ENCODE measurements around the gene TENT4B.
A peak's percentile ranks its signal among the peaks of the same experiment; 100 is the strongest.

TENT4B gene

DNA sequence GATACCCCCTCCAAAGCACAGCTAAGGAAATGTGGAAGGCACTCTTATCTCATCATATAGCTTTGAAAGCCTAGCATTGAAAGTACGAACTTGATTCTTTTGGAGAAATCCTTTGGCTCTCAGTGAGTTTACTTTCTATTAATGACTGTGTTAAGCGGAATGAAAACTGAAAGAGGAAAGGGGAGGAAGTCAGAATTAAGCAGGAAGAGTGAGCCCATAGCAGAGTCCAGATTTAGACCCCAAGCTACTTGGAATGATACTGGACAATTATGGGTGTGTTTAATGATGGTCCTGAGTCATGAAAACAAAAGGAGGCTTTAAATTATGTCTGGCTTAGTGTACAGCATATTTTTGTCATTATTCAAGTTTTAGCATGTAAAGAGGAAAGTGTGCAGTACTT is 42.2 kb downstream of the TENT4B start:
- no peak for TF ChIP-seq CTCF (conservative IDR thresholded peaks at IDR 0.05; ENCODE audit: low read depth, low read length)
- DNase-seq (ENCODE audit: low read depth), result peak; percentile 21
- no peak overlapping the region for H3K4me3 ChIP-seq (ENCODE audit: low read depth, low read length)

DNA sequence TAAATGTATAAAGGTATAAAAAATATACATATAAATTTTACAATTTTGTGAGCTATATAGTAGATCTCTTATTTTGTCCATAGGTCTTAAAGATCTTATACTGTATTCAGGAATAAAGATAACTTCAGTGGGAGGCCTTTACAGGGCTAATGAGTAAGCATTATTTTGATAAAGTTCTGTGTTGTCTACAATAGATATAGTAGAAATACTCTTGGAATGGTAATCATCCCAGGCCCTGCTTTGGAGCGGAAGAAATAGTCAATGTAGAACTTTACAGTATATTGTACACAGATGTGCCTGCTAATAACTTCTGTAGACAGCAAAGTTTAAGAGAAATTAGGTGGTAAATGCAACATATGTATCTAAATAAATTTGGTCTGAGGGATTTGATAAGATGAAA is 42.6 kb downstream of the TENT4B start:
- no peak for TF ChIP-seq CTCF (conservative IDR thresholded peaks at IDR 0.05; ENCODE audit: low read depth, low read length)

DNA sequence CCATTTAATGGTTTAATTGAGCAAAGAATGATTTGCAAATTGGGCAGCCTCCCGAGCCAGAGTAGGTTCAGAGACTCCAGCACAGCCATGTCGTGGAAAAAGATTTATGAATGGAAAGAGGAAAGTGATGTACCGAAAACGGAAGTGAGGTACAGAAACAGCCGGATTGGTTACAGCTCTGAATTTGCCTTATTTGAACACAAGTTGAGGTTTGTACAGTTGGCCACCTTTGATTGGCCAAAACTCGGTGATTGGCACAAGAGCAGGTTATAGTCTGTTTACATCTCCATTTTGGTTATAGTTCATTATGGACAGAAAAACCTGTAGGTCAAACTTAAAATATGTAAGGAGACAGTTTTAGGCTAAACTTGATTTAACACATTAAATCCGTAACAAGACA is 44.5 kb downstream of the TENT4B start:
- no peak for DNase-seq (ENCODE audit: low read depth)
- TF ChIP-seq CTCF (conservative IDR thresholded peaks at IDR 0.05; ENCODE audit: low read depth, low read length), result no peak

More for the DNA sequence above, 42.6 kb downstream of the TENT4B start:
- H3K4me3 ChIP-seq (ENCODE audit: low read depth, low read length), result no peak overlapping the region
- no peak for DNase-seq (ENCODE audit: low read depth)

GRCh38 chr16:50198802-50199403 is 45.8 kb downstream of the TENT4B start:
- no peak for TF ChIP-seq CTCF (conservative IDR thresholded peaks at IDR 0.05; ENCODE audit: low read depth, low read length)

More for the DNA sequence above, 44.5 kb downstream of the TENT4B start:
- no peak overlapping the region for H3K4me3 ChIP-seq (ENCODE audit: low read depth, low read length)

DNA sequence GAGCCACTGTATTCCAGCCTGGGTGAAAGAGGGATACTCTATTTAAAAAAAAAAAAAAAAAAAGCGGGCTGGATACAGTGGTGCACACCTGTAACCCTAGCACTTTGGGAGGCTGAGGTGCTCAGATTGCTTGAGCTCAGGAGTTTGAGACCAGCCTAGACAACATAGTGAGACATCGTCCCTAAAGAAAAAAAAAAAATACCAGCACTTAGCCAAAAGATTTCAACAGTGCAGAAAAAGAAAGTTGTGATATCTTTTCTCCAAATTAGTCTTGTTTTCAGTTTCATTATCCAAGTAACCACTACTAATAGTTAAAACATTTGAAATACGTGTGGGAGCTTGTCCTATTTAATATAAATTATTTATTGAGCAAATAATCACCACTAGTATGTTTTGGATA is 48.7 kb downstream of the TENT4B start:
- DNase-seq (ENCODE audit: low read depth), result peak; percentile 21
- no peak overlapping the region for H3K4me3 ChIP-seq (ENCODE audit: low read depth, low read length)
- no peak for TF ChIP-seq CTCF (conservative IDR thresholded peaks at IDR 0.05; ENCODE audit: low read depth, low read length)

More at GRCh38 chr16:50198802-50199403, 45.8 kb downstream of the TENT4B start:
- no peak overlapping the region for H3K4me3 ChIP-seq (ENCODE audit: low read depth, low read length)
- no peak for DNase-seq (ENCODE audit: low read depth)

- peak; percentile 95 for DNase-seq (ENCODE audit: low read depth)
- H3K4me3 ChIP-seq (ENCODE audit: low read depth, low read length), result no peak overlapping the region
- TF ChIP-seq CTCF (conservative IDR thresholded peaks at IDR 0.05; ENCODE audit: low read depth, low read length), result no peak
These were observed 50.0 kb downstream of the TENT4B start for GRCh38 chr16:50202926-50203624.

DNA sequence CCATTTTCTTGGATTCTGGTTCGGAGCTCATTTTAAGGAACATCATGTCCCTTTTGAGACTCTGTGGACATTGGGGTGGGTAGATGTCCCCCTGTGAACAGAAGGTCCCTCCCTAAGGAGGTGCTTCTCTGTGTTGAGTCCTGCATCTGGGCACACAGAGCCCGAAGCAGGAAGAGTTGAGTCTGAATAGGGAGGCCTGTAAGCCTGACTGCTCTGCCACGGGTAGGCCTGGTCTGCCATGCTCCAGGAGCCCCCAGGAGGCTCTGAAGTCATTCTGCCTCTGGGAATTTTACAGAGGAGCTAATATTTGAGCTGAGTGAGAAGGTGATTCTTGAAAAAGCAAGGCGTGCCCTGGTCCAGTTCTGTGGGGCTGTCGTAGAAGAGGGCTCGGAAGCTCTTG is 50.6 kb downstream of the TENT4B start:
- no peak for DNase-seq (ENCODE audit: low read depth)
- TF ChIP-seq CTCF (conservative IDR thresholded peaks at IDR 0.05; ENCODE audit: low read depth, low read length), result no peak
- H3K4me3 ChIP-seq (ENCODE audit: low read depth, low read length), result no peak overlapping the region

Measured in choroid plexus epithelial cell (primary cell).